HG03354 (cell line): ENCODE measurements around the gene PRDM16.

Source experiments
- ATAC-seq: cut with Tn5 transposase; IDR thresholded peaks from one replicate; pipeline ENCODE4 v1.9.1; 2021; ENCODE audit warnings: mild to moderate bottlenecking; ENCODE audit not compliant: unreplicated experiment, poor library complexity, severe bottlenecking

Gene PRDM16

DNA sequence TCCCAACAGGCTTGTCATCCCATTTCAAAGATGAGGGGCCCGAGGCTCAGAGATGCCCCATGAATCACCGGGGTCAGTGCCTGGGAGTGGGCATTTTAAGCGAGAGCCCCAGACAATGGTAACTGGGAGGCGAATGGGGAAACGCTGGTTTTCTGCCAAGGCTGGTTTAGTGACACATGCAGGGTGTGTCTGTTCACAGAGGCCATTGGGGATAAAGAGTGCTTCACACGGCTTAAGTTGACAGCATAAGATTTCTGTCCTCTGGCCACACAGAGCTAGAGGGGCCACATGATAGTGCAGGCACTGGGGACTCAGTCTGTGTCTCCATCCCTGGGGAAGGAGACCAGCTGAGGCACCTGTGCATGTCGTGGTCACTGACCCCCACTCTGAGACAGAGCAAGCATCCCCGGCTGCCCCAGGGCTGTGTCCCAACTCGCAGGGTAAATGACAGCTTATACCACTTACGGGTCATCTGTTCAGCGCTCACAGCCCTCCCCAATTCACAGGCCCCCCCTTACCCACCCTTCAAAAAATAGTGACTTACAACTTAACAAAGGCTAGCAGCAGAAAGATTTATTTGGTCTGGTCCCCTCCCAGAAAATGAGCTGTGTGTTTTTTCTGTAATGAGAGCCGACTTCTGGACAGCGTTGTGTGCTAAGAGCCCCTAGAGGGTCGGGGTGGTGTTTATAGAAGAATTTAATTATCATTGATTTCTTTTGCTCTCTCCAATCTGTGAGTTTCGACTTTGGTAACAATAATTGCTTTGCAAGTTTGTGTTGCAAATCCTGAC is 350.6 kb downstream of the PRDM16 start:
- ATAC-seq = no peak

GRCh38 chr1:3420218-3420951 is 351.4 kb downstream of the PRDM16 start:
- no peak for ATAC-seq

GRCh38 chr1:3422638-3423037 is 353.6 kb downstream of the PRDM16 start:
- no peak for ATAC-seq

DNA sequence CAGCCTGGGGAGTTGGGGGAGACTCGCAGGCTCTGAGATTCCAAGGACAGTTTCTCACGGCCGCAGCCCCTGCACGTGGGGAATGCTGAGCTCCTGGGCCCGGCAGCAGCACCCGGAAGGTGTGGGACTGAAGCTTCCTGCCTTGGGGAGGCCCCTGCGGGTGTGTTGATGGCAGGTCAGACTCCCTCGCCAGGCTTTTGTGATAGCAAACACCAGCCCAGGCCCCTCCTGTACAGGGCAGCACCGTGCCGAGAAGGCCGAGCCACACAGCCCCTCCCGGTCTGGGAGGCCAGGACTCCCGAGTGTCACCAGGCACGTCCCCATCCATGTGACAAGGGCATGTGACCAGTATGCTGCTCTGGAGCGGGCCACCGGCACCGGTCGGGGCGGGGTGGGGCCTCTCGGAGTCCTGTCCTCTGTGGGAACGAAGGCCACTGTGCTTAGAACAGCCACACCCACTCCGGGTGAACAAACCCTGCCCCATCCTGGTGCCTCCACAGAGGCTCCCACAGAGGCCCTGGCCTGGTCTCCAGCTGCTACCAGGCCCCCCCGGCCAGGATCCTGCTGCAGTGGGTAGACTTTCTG is 354.3 kb downstream of the PRDM16 start:
- no peak for ATAC-seq

GRCh38 chr1:3423896-3424611 is 355.1 kb downstream of the PRDM16 start:
- ATAC-seq = no peak

DNA sequence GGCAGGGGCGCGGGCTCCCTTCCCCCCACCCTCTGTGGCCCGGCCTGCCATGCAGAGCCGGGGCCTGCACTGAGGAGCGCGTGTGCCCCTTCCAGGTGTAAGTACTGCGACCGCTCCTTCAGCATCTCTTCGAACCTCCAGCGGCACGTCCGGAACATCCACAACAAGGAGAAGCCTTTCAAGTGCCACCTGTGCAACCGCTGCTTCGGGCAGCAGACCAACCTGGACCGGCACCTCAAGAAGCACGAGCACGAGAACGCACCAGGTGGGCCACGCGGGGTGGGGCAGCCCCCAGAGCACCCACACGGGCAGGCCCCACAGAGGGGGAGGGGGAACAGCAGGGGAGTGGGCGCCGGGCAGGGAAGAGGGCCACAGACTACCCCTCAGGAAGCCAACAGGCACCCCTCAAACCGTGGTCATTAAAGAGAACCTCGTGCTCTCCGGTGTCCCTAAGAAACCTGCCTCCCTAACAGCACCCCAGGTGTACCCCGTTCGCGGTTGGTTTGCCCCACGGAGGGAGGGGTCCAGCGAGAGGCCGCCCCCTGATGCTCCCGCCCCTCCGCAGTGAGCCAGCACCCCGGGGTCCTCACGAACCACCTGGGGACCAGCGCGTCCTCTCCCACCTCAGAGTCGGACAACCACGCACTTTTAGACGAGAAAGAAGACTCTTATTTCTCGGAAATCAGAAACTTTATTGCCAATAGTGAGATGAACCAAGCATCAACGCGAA is 356.6 kb downstream of the PRDM16 start:
- no peak for ATAC-seq

- ATAC-seq = no peak
These were observed 358.0 kb downstream of the PRDM16 start for GRCh38 chr1:3426956-3427535.

DNA sequence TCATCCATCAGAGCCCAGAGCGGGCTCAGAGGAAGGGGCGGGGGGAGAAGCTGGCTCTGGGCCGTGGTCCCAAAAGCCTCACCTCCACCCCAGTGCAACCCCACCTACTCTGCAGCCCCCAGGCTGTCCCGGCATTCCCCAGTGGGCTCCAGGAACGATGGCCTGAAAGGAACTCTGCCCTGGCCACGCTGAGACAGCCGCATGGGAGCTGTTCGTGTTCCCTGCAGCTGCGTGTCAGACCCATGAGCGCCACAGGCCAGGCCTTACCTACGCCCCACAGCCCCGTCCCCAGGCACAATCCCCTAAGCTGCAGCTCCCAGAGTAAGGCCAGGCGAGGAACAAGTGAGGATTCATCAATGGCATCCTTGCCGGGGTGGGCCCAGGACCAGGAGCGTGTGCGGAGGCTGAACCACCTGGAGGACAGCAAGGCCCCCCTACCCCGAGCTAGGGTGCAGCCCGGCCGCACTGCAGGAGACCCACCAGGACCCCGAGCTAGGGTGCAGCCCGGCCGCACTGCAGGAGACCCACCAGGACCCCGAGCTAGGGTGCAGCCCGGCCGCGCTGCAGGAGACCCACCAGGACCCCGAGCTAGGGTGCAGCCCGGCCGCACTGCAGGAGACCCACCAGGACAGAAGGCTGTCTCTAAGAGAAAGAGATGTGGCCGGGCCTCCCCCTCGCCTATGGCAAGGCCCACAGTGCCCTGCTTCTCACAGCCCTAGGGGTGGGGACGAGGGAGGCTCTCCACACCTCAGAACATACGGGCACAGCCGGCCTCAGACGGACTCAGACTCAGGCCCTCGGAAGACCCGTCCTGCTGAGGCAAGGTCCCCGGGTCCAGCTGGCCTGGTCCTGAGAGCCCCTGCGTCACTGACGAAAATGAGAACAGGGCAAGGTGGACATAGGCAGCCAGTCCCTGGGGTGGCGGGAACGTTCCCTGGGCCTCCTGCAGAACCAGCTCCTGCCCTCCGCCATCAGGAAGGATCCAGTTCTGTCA is 359.0 kb downstream of the PRDM16 start:
- no peak for ATAC-seq

DNA sequence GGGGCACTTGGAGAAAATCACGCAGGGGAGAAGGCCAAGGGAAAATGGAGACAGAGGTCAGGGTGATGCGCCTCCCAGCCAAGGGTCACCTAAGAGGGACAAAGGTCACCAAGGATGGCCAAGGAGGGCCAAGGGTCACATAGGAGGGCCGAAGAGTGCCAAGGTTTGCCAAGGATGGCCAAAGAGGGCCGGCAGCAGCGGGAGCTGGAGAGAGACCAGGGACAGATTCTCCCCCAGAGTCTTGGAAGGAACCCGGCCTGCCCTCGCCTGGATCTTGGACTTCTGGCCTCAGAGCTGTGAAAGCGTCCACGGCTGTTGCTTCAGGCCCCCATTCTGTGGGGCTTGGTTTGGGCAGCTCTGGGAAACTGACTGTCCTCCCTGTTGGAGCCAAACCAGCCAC is 359.9 kb downstream of the PRDM16 start:
- no peak for ATAC-seq

DNA sequence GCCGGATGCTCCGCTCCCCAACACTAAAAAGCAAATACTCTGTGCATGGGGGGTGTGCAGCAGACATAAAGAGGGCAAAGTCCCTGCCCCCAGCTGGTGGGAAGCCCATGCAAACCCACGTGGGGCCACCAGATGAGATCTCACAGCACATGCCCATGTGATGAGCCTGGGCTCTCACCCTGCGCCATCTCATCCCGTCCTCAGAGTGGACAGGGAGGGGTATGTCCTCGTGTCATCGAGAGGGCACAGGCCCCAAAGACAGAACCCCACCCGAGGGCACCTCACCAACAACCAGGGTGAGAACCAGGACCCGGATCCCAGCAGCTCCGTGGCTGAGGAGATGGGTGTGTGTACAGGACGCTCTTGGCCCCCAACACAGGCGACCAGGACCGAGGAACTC is 360.3 kb downstream of the PRDM16 start:
- ATAC-seq = no peak

DNA sequence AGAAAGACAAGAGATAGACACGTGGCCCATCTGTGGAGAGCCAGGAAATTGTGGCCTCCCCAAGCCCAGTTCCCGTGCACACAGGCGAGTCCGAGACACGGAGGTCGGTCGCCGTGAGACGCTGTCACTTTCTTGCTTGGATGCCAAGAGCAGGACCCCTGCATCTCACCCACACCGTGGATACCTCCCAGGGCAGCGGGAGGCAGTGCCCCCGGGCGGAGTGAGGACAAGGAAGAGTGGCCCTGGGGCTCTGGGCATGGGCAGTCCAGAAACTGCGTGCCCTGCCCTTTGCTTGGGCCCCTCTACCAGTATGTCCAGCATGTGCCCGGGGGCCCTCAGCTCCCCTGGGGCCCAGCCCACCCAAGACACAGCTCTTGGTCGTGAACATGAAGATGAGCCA is 360.8 kb downstream of the PRDM16 start:
- no peak for ATAC-seq

- ATAC-seq = no peak
These were observed 361.4 kb downstream of the PRDM16 start for GRCh38 chr1:3430406-3430805.

DNA sequence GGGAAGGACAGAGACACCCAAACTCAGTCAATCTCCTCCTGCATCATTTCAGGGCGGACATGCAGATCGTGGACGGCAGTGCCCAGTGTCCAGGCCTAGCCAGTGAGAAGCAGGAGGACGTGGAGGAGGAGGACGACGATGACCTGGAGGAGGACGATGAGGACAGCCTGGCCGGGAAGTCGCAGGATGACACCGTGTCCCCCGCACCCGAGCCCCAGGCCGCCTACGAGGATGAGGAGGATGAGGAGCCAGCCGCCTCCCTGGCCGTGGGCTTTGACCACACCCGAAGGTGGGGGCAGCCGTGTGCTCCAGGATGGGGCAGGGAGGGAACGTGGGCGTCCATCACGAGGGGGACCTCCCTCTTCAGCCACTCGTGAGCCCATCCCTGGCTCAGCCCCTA is 361.8 kb downstream of the PRDM16 start:
- no peak for ATAC-seq

DNA sequence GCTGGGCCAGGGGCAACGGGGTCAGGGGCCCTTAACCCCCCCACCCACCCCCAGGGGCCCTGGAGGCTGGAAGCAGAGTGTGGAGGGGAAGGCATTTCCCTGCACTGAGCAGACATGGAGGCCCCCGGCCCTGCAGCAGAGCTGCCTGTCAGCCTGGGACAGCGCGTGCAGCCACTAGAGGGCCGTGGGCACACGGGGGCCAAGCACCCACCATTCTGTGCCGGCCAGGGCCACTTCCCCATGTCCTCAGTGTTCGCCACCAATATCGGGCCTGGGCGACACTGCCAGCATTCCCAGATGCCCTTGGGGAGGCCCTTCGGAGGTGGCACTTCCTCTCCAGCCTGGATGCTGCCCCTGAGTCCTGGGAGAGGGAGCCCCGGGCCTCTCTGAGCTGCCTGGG is 362.3 kb downstream of the PRDM16 start:
- ATAC-seq = no peak

GRCh38 chr1:3431686-3432085 is 362.7 kb downstream of the PRDM16 start:
- no peak for ATAC-seq

DNA sequence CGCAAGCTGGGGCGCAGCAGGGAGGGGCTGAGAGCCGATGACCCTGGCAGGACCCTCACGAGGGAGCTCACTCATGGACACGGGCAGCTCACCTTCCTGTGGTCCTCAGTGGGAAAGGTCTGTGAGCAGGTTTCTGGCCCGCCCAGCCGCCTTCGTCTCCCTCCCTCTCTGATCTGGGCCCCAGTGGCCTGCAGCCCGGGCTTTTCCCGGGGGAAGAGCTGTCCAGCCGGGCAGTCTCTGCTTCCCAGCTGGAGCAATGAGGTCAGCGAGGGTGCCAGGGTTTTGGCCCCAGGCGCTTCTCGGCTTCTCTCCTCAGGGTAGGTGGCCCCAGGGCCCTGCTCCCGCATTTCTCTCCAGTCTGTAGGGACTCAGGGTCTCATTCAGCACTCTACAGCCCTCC is 363.3 kb downstream of the PRDM16 start:
- ATAC-seq = no peak

GRCh38 chr1:3433076-3433475 is 364.1 kb downstream of the PRDM16 start:
- ATAC-seq = no peak

GRCh38 chr1:3433596-3434320 is 364.8 kb downstream of the PRDM16 start:
- ATAC-seq = no peak
